Measurements from ENCODE around the gene HAUS1.

HAUS1 gene

GRCh38 chr18:46171331-46171730 is 67.1 kb downstream of the HAUS1 start:
- no peak overlapping the region for H3K4me3 ChIP-seq (replicated peaks; ENCODE audit: low read depth, low read length)
- DNase-seq (ENCODE audit: extremely low read depth, low read depth): no peak
- no peak for TF ChIP-seq CTCF (IDR thresholded peaks at IDR 0.05; ENCODE audit: low read depth, low read length, missing control alignments)

- TF ChIP-seq CTCF (IDR thresholded peaks at IDR 0.05; ENCODE audit: low read depth, low read length, missing control alignments): peak; percentile 90
- peak; percentile 71 for DNase-seq (ENCODE audit: extremely low read depth, low read depth)
- peak overlapping the region; percentile 87 for H3K4me3 ChIP-seq (replicated peaks; ENCODE audit: low read depth, low read length)
Observed at GRCh38 chr18:46173393-46174341, 69.5 kb downstream of the HAUS1 start.

- peak overlapping the region; percentile 87 for H3K4me3 ChIP-seq (replicated peaks; ENCODE audit: low read depth, low read length)
- no peak for TF ChIP-seq CTCF (IDR thresholded peaks at IDR 0.05; ENCODE audit: low read depth, low read length, missing control alignments)
- no peak for DNase-seq (ENCODE audit: extremely low read depth, low read depth)
Observed at GRCh38 chr18:46174342-46175041, 70.3 kb downstream of the HAUS1 start.

GRCh38 chr18:46176001-46176400 is 71.8 kb downstream of the HAUS1 start:
- DNase-seq (ENCODE audit: extremely low read depth, low read depth): no peak
- TF ChIP-seq CTCF (IDR thresholded peaks at IDR 0.05; ENCODE audit: low read depth, low read length, missing control alignments): no peak
- H3K4me3 ChIP-seq (replicated peaks; ENCODE audit: low read depth, low read length): no peak overlapping the region

Measured in HFF-Myc (cell line).